GM12878 (cell line): ENCODE measurements around the gene ZCCHC8. TPM values are rescaled to one million over a fixed set of nuclear protein-coding genes. Genes with fewer than 3 reads are reported as not detected.

Experiments used
- BCL11A ChIP-seq: IDR thresholded peaks from 2 replicates; pipeline ENCODE4 v1.6.1; 2011; ENCODE audit warnings: low read depth, low read length
- CBFB ChIP-seq: IDR thresholded peaks from 2 replicates; pipeline ENCODE4 v1.6.1; 2016; ENCODE audit warnings: antibody characterized with exemption, low read depth
- CREB1 ChIP-seq: IDR thresholded peaks from 2 replicates; pipeline ENCODE4 v1.6.1; 2012; ENCODE audit warnings: low read depth, mild to moderate bottlenecking, inconsistent platforms
- CREM ChIP-seq: IDR thresholded peaks from 2 replicates; pipeline ENCODE4 v1.6.1; 2014; ENCODE audit warnings: antibody characterized with exemption, low read depth
- EP300 ChIP-seq, 2 experiments: fragments of 150-350 bp in 1 of 2; IDR thresholded peaks; 2 replicates each; pipeline ENCODE4 v1.6.1; 2011 to 2012; ENCODE audit warnings: low read depth in 2 of 2, low read length in 2 of 2, borderline replicate concordance in 1 of 2, improper control_type of control experiment in 1 of 2, inconsistent platforms in 1 of 2; ENCODE audit not compliant: control insufficient read depth in 1 of 2
- ETV6 ChIP-seq, 2 experiments: fragments of 450-650 bp in 1 of 2; IDR thresholded peaks in 1 of 2; conservative IDR thresholded peaks in 1 of 2; 2 replicates each; pipeline ENCODE4 v1.6.1; 2014; ENCODE audit warnings: antibody characterized with exemption in 1 of 2, borderline replicate concordance in 1 of 2, low read depth in 1 of 2, mild to moderate bottlenecking in 1 of 2, moderate library complexity in 1 of 2
- GATAD2B ChIP-seq: fragments of 450-650 bp; conservative IDR thresholded peaks from 2 replicates; pipeline ENCODE4 v1.6.1; 2017; ENCODE audit warnings: low read depth, mild to moderate bottlenecking, moderate library complexity
- IRF4 ChIP-seq: IDR thresholded peaks from 2 replicates; pipeline ENCODE4 v1.6.1; 2011; ENCODE audit warnings: low read depth, low read length
- MEF2B ChIP-seq: fragments of 450-650 bp; IDR thresholded peaks from 2 replicates; pipeline ENCODE4 v1.6.1; 2018; ENCODE audit warnings: mild to moderate bottlenecking, moderate library complexity; ENCODE audit not compliant: partially characterized antibody, poor library complexity, severe bottlenecking
- MTA2 ChIP-seq: fragments of 450-650 bp; IDR thresholded peaks from 2 replicates; pipeline ENCODE4 v1.6.1; 2016; ENCODE audit warnings: low read depth, mild to moderate bottlenecking, moderate library complexity
- PAX5 ChIP-seq: IDR thresholded peaks from 2 replicates; pipeline ENCODE4 v1.6.1; 2011; ENCODE audit warnings: low read depth, low read length, borderline replicate concordance
- RCOR1 ChIP-seq: conservative IDR thresholded peaks from 2 replicates; pipeline ENCODE4 v1.6.1; 2012; ENCODE audit warnings: low read depth, low read length, improper control_type of control experiment
- RFX5 ChIP-seq: IDR thresholded peaks from 2 replicates; pipeline ENCODE4 v1.6.1; 2011; ENCODE audit warnings: low read depth, low read length, improper control_type of control experiment
- SIX5 ChIP-seq: IDR thresholded peaks from 2 replicates; pipeline ENCODE4 v1.6.1; 2011; ENCODE audit warnings: mild to moderate bottlenecking, low read depth, low read length, moderate library complexity; ENCODE audit not compliant: severe bottlenecking
- SRF ChIP-seq, 2 experiments: IDR thresholded peaks; 2 replicates each; pipeline ENCODE4 v1.6.1; 2011; ENCODE audit warnings: low read depth in 2 of 2, low read length in 2 of 2, mild to moderate bottlenecking in 1 of 2, moderate library complexity in 1 of 2
- SUPT20H ChIP-seq: IDR thresholded peaks from 2 replicates; pipeline ENCODE4 v1.6.1; 2011; ENCODE audit warnings: low read depth, mild to moderate bottlenecking, low read length, moderate library complexity, borderline replicate concordance; ENCODE audit not compliant: control insufficient read depth
- TCF12 ChIP-seq: IDR thresholded peaks from 2 replicates; pipeline ENCODE4 v1.6.1; 2011; ENCODE audit warnings: low read depth, mild to moderate bottlenecking, low read length
- ZNF207 ChIP-seq: fragments of 450-650 bp; IDR thresholded peaks from 2 replicates; pipeline ENCODE4 v1.6.1; 2014; ENCODE audit warnings: antibody characterized with exemption, mild to moderate bottlenecking, borderline replicate concordance
- ZNF274 ChIP-seq: IDR thresholded peaks from one replicate; pipeline ENCODE4 v1.8.0; 2011; ENCODE audit not compliant: insufficient read length, insufficient read depth
- polyA plus RNA-seq, 11 experiments: library from polyadenylated mRNA; depleted of rRNA in 4 of 11; unstranded in 6 of 11; stranded (reverse) in 5 of 11; fragments of >200 nt; fragmentation: Nextera tagmentation in 4 of 11; fragmentation: Illumina TruSeq in 1 of 11; extraction: Ambion mirVana in 4 of 11; extraction: Trizol in 1 of 11; gene quantifications; 1 replicate in 1 of 11; 2 replicates in 10 of 11; pipeline versions ENCODE4 v1.2.1 to v1.2.3, GENCODE V29; 2011 to 2016; ENCODE audit warnings: inconsistent platforms in 2 of 11, missing spikeins in 2 of 11, low read depth in 1 of 11
- total RNA-seq, 4 experiments: library from RNA; depleted of rRNA in 3 of 4; stranded (reverse); fragments of >200 nt in 3 of 4; fragmentation: Illumina TruSeq in 1 of 4; extraction: Trizol in 1 of 4; gene quantifications; 2 replicates each; pipeline versions ENCODE4 v1.2.1 to v1.2.3, GENCODE V29; 2013 to 2021
- TF ChIP-seq, protein P1 (sequence below): fragments of 450-650 bp; formaldehyde crosslinking; IDR thresholded peaks from 2 replicates; pipeline ENCODE4 v1.4.0; 2022; ENCODE audit warnings: mild to moderate bottlenecking, moderate library complexity
- TF ChIP-seq, protein P2 (sequence below): fragments of 450-650 bp; conservative IDR thresholded peaks from 2 replicates; pipeline ENCODE4 v1.6.1; 2017; ENCODE audit warnings: mild to moderate bottlenecking, moderate library complexity
- TF ChIP-seq, protein P3 (sequence below): fragments of 450-650 bp; IDR thresholded peaks from 2 replicates; pipeline ENCODE4 v1.6.1; 2017; ENCODE audit warnings: low read depth, mild to moderate bottlenecking, moderate library complexity

The ZCCHC8 gene
- total and polyA plus RNA-seq, 10 of the 15 experiments (the other 5 are each of a cell fraction or from before 2014, with no cell fraction given) = 8.8 to 34.8 (median 21.7) TPM

DNA sequence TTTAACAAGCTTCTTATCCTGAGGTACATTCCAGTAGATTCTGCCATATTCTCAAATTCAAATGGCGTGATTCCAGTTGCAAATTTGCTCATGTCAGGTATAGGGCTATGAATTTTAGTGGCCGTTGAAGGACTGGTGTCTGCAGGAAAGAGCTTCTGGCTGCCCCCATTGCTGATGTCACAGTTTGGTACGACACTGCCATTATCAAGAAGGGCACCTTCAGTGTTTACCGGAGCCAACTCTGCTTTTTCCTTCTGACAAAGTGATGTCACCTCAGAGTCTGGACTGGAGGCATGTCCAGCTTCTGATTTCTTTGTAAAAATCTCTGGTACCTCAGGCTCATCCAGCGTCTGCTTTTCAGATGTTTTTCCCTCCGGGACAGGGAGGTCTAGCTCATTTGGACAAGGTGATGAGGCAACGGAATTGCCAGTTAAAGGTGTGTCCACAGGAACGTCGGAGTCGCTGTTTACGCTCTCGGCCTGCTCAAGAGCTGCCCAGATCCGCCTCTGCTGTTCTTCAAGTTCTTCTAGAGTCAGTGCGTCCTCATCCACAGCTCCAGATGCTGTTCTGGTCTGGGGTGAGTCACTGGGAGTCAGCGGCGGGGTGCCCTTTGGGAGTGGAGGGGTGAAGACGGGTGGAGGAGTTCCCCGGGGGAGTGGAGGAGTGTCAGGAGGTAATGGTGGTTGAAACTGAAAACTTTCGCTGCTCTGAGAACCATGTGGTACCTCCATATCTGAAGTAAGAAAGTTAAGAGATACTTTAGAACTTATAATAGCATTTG, 27.0 kb downstream of the ZCCHC8 start (continued):
- TF ChIP-seq ZNF274 = no peak
- TF ChIP-seq CREB1 = 0 out of 2 replicates have a peak, but pooled peaks have one; percentile 42
- TF ChIP-seq BCL11A = 0 out of 2 replicates have a peak, but pooled peaks have one; percentile 29
- no peak for TF ChIP-seq SRF (IDR thresholded peaks at IDR 0.05; ENCODE audit: low read depth in 2 of 2, low read length in 2 of 2)
- TF ChIP-seq, protein P1, sequence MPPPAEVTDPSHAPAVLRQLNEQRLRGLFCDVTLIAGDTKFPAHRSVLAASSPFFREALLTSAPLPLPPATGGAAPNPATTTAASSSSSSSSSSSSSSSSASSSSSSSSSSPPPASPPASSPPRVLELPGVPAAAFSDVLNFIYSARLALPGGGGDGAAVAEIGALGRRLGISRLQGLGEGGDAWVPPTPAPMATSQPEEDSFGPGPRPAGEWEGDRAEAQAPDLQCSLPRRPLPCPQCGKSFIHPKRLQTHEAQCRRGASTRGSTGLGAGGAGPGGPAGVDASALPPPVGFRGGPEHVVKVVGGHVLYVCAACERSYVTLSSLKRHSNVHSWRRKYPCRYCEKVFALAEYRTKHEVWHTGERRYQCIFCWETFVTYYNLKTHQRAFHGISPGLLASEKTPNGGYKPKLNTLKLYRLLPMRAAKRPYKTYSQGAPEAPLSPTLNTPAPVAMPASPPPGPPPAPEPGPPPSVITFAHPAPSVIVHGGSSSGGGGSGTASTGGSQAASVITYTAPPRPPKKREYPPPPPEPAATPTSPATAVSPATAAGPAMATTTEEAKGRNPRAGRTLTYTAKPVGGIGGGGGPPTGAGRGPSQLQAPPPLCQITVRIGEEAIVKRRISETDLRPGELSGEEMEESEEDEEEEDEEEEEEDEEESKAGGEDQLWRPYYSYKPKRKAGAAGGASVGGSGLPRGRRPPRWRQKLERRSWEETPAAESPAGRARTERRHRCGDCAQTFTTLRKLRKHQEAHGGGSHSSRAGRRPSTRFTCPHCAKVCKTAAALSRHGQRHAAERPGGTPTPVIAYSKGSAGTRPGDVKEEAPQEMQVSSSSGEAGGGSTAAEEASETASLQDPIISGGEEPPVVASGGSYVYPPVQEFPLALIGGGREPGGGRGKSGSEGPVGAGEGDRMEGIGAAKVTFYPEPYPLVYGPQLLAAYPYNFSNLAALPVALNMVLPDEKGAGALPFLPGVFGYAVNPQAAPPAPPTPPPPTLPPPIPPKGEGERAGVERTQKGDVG (CRISPR knock-in tag) = no peak
- TF ChIP-seq SUPT20H = no peak
- peak; percentile 54; the same call in 1 of the 2 replicates for TF ChIP-seq CBFB
- peak; percentile 13; the same call in 1 of the 2 replicates for TF ChIP-seq MTA2
- TF ChIP-seq EP300 (IDR thresholded peaks at IDR 0.05; ENCODE audit: borderline replicate concordance in 1 of 2, control insufficient read depth in 1 of 2, low read depth in 2 of 2, low read length in 2 of 2) = 0 out of 4 replicates have a peak, but pooled peaks of 1 of the 2 experiments have one; percentile 12
- no peak for TF ChIP-seq ZNF207
- TF ChIP-seq GATAD2B = no peak
- TF ChIP-seq RFX5 = no peak
- TF ChIP-seq TCF12 = no peak
- 0 out of 2 replicates have a peak, but pooled peaks have one; percentile 23 for TF ChIP-seq CREM
- TF ChIP-seq ETV6 (conservative IDR thresholded peaks at IDR 0.05 in 1 of 2, IDR thresholded peaks at IDR 0.05 in 1 of 2; ENCODE audit: borderline replicate concordance in 1 of 2, low read depth in 1 of 2) = no peak
- peak; percentile 31; the same call in 1 of the 2 replicates for TF ChIP-seq PAX5
- TF ChIP-seq, protein P2, sequence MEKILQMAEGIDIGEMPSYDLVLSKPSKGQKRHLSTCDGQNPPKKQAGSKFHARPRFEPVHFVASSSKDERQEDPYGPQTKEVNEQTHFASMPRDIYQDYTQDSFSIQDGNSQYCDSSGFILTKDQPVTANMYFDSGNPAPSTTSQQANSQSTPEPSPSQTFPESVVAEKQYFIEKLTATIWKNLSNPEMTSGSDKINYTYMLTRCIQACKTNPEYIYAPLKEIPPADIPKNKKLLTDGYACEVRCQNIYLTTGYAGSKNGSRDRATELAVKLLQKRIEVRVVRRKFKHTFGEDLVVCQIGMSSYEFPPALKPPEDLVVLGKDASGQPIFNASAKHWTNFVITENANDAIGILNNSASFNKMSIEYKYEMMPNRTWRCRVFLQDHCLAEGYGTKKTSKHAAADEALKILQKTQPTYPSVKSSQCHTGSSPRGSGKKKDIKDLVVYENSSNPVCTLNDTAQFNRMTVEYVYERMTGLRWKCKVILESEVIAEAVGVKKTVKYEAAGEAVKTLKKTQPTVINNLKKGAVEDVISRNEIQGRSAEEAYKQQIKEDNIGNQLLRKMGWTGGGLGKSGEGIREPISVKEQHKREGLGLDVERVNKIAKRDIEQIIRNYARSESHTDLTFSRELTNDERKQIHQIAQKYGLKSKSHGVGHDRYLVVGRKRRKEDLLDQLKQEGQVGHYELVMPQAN = no peak
- TF ChIP-seq, protein P3, sequence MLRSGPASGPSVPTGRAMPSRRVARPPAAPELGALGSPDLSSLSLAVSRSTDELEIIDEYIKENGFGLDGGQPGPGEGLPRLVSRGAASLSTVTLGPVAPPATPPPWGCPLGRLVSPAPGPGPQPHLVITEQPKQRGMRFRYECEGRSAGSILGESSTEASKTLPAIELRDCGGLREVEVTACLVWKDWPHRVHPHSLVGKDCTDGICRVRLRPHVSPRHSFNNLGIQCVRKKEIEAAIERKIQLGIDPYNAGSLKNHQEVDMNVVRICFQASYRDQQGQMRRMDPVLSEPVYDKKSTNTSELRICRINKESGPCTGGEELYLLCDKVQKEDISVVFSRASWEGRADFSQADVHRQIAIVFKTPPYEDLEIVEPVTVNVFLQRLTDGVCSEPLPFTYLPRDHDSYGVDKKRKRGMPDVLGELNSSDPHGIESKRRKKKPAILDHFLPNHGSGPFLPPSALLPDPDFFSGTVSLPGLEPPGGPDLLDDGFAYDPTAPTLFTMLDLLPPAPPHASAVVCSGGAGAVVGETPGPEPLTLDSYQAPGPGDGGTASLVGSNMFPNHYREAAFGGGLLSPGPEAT = peak; percentile 40; the same call in 1 of the 2 replicates
- TF ChIP-seq SIX5 = no peak
- TF ChIP-seq MEF2B = peak; percentile 39
- no peak for TF ChIP-seq RCOR1
- TF ChIP-seq IRF4 = peak; percentile 79; the same call in 1 of the 2 replicates
